Testis (tissue), 3 donors: ENCODE results near the gene TBC1D13. TPM values are rescaled to one million over a fixed set of nuclear protein-coding genes. Genes with fewer than 3 reads are reported as not detected.

Experiments
- DNase-seq: peaks from one replicate; pipeline ENCODE4 v3.0.0-alpha.2; 2019
- H3K27ac ChIP-seq, 2 donors: fragments of 200-600 bp; sonication (generic); one replicate each; pipeline ENCODE4 v1.5.1; 2019
- H3K27me3 ChIP-seq: fragments of 200-600 bp; sonication (generic); one replicate; pipeline ENCODE4 v1.5.1; 2019
- H3K36me3 ChIP-seq: fragments of 200-600 bp; sonication (generic); one replicate; pipeline ENCODE4 v1.5.1; 2017; ENCODE audit warnings: low read depth; ENCODE audit errors: missing control alignments
- H3K4me1 ChIP-seq: fragments of 200-600 bp; sonication (generic); one replicate; pipeline ENCODE4 v1.5.1; 2019
- H3K4me3 ChIP-seq, 2 donors: fragments of 200-600 bp; sonication (generic); one replicate each; pipeline ENCODE4 v1.5.1; 2017 to 2019
- H3K9me3 ChIP-seq: fragments of 200-600 bp; sonication (generic); one replicate; pipeline ENCODE4 v1.5.1; 2017
- POLR2A ChIP-seq: fragments of 450-650 bp; IDR thresholded peaks from one replicate; pipeline ENCODE4 v1.6.1; 2017; ENCODE audit warnings: antibody characterized with exemption, mild to moderate bottlenecking, moderate library complexity
- WGBS, 2 donors: methylation state at CpG; one replicate each; pipeline ENCODE4 v1.1.5; 2018; 5-methylcytosine and 5-hydroxymethylcytosine counted together
- intact Hi-C: fragments of 100-400 bp; cut with DNase I; formaldehyde crosslinking; loops from one replicate; pipeline ENCODE4 v1.15.1; 2023; ENCODE audit warnings: low total_unique reads
- polyA plus RNA-seq: library from polyadenylated mRNA; stranded (reverse); fragments of 350-450 nt; fragmentation: Illumina TruSeq; extraction: RNeasy Lipid Tissue Mini Kit (QIAGEN cat#74804); gene quantifications from one replicate; pipeline ENCODE4 v1.2.3, GENCODE V29; 2014; ENCODE audit warnings: low read depth, low replicate concordance; ENCODE audit not compliant: insufficient read depth
- total RNA-seq, 2 donors: library from RNA; depleted of rRNA; stranded (reverse); fragments of >200 nt; gene quantifications; one replicate each; pipeline ENCODE4 v1.2.3, GENCODE V29; 2016
- TF ChIP-seq, protein P1 (sequence below), 3 experiments: fragments of 450-650 bp in 2 of 3; fragments of 200-600 bp in 1 of 3; sonication (generic) in 1 of 3; IDR thresholded peaks; one replicate each; pipeline ENCODE4 v1.5.1; 2016 to 2019; ENCODE audit warnings: antibody characterized with exemption in 3 of 3, mild to moderate bottlenecking in 2 of 3, moderate library complexity in 1 of 3

TBC1D13 gene
- total and polyA plus RNA-seq, 3 donors from 2014 or later, result 14.3 to 15.7 (median 15.5) TPM

- intact Hi-C loops, result no loop called here
- Histone ChIP-seq H3K27ac (no peak overlapping the region), H3K9me3 (no peaks in the 10 kb centered on the region), H3K27me3 (no peaks in the 10 kb centered on the region), H3K36me3 (no peaks in the 10 kb centered on the region), H3K4me3 (no peak overlapping the region), H3K4me1 (no peaks in the 10 kb centered on the region)
- TF ChIP-seq, protein P1, sequence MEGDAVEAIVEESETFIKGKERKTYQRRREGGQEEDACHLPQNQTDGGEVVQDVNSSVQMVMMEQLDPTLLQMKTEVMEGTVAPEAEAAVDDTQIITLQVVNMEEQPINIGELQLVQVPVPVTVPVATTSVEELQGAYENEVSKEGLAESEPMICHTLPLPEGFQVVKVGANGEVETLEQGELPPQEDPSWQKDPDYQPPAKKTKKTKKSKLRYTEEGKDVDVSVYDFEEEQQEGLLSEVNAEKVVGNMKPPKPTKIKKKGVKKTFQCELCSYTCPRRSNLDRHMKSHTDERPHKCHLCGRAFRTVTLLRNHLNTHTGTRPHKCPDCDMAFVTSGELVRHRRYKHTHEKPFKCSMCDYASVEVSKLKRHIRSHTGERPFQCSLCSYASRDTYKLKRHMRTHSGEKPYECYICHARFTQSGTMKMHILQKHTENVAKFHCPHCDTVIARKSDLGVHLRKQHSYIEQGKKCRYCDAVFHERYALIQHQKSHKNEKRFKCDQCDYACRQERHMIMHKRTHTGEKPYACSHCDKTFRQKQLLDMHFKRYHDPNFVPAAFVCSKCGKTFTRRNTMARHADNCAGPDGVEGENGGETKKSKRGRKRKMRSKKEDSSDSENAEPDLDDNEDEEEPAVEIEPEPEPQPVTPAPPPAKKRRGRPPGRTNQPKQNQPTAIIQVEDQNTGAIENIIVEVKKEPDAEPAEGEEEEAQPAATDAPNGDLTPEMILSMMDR (IDR thresholded peaks at IDR 0.05), result no peak
- TF ChIP-seq POLR2A, result no peak
- DNase-seq, result no peak
- WGBS, 2 donors, result 74 to 87% methylated on average over 3 of the region's 3 CpGs
These were observed 21.5 kb downstream of the TBC1D13 start for GRCh38 chr9:128808543-128808942.

- no peak overlapping the region for H3K27ac ChIP-seq
- no peaks in the 10 kb centered on the region for H3K4me1 ChIP-seq
- intact Hi-C loops, result no loop called here
- H3K4me3 ChIP-seq, result no peak overlapping the region
- TF ChIP-seq, protein P1 (IDR thresholded peaks at IDR 0.05), result no peak
- no peak for TF ChIP-seq POLR2A
- H3K27me3 ChIP-seq, result no peaks in the 10 kb centered on the region
- no peak for DNase-seq
- 95 to 97% methylated on average over 10 to 12 of the region's 12 CpGs for WGBS, 2 donors
- no peaks in the 10 kb centered on the region for H3K36me3 ChIP-seq
- no peaks in the 10 kb centered on the region for H3K9me3 ChIP-seq
These were observed 22.1 kb downstream of the TBC1D13 start for GRCh38 chr9:128809036-128809599.

GRCh38 chr9:128809831-128810230 is 22.8 kb downstream of the TBC1D13 start:
- 44 to 60% methylated on average over 2 of the region's 2 CpGs for WGBS, 2 donors
- Histone ChIP-seq H3K9me3 (no peaks in the 10 kb centered on the region), H3K27me3 (no peaks in the 10 kb centered on the region), H3K4me3 (no peak overlapping the region), H3K27ac (no peak overlapping the region), H3K4me1 (no peaks in the 10 kb centered on the region), H3K36me3 (no peaks in the 10 kb centered on the region)
- intact Hi-C loops, result no loop called here
- TF ChIP-seq, protein P1 (IDR thresholded peaks at IDR 0.05), result no peak
- TF ChIP-seq POLR2A, result no peak
- DNase-seq, result no peak

- 68 to 76% methylated on average over 5 of the region's 5 CpGs for WGBS, 2 donors
These were observed 23.8 kb downstream of the TBC1D13 start for GRCh38 chr9:128810873-128811272.

More at GRCh38 chr9:128810873-128811272, 23.8 kb downstream of the TBC1D13 start:
- H3K27ac ChIP-seq, result no peak overlapping the region
- no peaks in the 10 kb centered on the region for H3K36me3 ChIP-seq
- intact Hi-C loops, result no loop called here
- H3K4me1 ChIP-seq, result no peaks in the 10 kb centered on the region
- DNase-seq, result no peak
- no peaks in the 10 kb centered on the region for H3K27me3 ChIP-seq
- H3K4me3 ChIP-seq, result no peak overlapping the region
- H3K9me3 ChIP-seq, result no peaks in the 10 kb centered on the region
- TF ChIP-seq, protein P1 (IDR thresholded peaks at IDR 0.05), result no peak
- no peak for TF ChIP-seq POLR2A
